ENCODE measurements around the gene GDF11.
A peak's percentile ranks its signal among the peaks of the same experiment; 100 is the strongest.

Gene GDF11

DNA sequence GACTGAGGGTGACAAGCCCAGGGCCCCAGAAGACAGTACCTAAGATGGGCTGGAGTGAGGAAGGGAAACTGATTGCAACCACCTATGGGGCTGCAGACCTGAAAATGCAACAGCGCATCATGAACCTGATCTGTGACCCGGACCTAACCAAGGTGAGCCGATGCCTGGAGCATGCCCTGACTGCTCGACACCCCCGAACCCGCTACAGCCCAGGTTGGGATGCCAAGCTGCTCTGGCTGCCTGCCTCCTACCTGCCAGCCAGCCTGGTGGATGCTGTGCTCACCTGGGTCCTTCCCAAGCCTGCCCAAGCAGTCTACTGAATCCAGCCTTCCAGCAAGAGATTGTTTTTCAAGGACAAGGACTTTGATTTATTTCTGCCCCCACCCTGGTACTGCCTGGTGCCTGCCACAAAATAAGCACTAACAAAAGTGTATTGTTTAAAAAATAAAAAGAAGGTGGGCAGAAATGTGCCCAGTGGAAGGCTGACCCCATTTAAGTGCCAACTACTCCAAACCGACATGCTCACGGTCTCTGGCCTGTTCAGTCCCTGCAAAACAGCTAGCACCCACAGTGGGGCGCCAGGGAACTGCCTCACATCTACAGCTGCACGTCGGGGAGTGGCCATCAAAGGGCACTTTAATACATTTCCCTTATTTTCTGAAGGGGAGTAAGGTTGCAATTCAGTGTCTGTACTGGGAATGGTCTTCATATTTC is 18.5 kb upstream of the GDF11 start:
- DNase-seq: peak; percentile 54

DNA sequence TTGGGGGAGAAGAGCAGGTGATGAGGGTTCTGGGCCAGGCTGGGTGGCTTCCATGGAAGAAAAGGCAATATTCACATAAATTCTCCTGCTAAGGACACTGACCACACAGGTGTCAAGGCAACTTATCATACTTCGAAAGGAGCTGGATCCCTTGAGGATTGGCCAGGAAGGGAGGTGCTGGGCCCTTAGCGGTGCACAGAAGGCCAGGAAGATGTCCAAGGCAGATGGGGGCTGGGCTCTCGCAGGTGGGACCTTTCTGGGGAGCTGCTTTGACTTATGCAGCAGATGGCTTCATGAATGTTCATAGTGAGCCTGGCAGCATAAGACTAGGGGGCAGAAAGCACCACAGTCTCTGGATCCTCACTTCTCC is 18.0 kb upstream of the GDF11 start:
- DNase-seq: no peak

DNA sequence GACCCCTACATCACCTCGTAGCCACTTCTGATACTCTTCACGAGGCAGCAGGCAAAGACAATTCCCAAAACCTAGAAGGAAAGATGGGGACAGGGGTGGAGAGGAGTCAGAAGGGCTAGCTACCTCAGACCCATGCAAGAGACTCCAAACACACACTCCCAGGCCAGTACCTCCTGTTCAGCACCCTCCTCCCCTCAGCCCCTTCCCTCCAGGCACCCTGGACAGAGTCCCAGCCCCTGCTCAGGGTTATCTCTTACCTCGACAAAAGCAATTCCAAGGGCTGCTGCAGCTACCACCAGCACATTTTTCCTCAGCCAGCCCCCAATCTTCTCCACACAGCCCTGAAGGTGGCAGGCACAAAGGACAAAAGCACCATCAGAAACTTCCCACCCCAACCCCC is 17.4 kb upstream of the GDF11 start:
- DNase-seq: no peak

DNA sequence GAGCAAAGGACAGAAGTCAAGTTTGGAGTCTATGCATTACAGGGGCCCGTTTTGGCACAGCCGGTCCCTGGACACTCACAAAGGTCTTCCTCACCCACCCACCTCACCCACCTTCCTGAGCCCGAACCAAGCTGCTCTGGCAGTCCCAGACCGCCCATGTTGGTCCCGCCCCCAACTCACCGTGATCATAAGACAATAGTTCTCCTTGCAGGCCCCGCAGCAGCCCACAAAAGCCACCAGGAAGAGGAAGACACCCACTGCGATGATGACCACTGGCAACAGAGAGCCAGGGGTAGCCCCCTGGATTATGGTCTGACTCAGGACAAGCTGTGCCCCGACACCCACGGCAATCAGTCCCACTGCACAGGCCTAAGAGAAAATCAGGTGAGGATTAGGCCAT is 16.0 kb upstream of the GDF11 start:
- no peak for DNase-seq

DNA sequence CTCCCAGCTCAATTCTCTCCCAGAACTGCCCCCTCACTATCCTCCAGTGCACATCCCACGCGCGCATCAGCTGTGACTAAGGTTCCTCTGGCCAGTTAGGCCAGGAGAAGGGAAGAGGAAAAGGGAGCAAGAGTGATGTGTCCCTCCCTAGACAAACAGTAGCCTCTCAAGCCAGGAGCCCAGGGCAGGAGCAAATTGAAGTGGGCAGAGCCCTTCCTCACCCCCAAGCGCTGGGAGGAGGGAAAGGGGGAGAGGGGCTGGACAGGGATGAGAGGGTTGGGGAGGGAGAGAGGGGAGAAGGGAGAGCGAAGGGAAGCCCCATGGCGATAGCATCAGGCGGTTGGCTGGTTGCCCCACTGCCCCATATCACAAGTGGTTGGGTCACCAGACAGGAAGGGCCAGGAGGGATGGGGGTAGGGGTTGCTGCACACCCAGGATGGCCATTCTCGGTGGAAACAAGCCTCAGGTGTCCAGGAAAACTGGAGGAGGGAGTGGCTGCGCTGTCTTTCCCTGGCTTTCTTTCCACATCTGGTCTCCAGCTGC is 15.2 kb upstream of the GDF11 start:
- DNase-seq: no peak

DNA sequence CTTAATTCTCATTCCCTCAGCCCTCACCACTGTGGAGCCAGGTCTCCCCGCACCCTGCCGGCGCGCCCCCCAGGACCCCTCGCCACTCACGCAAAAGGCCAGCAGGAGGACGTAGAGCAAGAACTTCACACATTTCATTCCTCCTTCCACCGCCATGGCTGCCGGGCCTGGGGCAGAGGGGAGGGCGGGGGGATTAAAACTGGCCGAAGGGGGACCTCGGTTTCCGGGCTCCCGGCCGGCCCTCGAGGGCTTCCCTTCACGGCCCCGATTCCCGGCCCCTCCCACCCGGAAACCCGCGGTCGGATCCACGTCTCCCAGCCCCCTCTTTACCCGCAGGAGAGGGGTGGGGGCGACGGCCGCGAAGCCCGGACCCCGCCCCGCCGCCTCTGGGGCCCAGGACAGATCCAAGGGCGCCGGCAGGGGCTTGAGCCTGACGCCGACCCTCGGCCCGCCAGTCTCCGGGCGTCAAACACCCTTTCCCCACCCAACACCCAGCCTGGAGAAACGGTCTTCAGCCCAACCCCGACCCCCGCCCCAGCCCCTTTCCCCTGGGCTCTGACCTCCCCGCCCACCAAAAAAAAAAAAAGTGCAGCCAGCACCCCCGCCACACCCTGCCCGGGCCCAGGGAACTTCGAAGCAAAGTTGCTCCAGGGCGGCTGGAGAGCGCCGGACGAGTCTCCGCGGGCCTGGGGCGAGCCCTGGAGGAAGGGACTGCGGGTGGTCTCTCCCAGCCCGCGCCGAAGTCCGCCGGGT is 14.6 kb upstream of the GDF11 start:
- peak; percentile 30 for DNase-seq

DNA sequence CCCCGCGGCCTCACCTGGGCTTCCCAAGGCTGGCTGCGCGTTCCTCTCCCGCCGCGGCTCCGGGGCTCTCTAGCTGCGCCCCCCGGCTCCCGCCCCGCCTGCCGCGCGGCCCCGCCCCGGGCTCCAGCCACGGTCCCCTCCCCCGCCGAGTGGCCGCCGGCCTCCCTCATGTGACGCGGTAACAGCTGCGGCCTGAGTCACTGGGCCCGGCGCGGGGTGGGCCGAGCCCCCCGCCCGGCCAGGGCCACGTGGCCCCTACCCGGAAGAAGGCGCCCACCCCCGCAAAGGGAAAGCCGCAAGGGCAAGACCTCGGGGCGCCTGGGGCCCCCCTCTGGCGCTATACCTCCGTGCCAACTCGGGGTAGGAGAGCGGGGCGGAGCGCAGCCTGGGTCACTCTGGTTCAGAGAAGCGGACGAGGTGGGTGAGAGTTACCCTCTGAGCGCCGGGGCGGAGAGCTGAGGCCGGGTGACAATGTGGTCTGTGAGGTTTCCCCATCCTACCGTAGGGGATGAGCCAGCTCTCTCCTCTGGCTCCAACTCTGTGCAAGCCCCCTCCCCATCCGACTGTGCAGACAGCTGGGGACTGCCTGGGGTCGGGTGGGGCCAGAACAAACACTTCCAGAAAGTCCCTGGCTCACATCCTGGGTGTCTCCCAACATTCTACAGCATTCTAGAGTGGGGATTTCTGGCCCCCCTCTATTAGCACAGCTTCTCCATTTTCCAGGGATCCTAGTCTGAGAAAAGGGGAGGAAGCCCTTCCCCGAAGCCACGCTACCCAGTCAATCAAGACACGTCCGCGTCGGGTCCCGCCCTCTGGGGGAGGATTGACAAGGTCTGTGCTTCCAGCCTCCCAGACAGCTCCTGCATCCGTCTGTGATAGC is 13.7 kb upstream of the GDF11 start, which contains the start of gene CD63:
Gene CD63, minus strand, starts transcription at position 71 of the 880 bp plus-strand sequence. CDS start 668 bp downstream, outside the sequence.
- DNase-seq: peak; percentile 73

DNA sequence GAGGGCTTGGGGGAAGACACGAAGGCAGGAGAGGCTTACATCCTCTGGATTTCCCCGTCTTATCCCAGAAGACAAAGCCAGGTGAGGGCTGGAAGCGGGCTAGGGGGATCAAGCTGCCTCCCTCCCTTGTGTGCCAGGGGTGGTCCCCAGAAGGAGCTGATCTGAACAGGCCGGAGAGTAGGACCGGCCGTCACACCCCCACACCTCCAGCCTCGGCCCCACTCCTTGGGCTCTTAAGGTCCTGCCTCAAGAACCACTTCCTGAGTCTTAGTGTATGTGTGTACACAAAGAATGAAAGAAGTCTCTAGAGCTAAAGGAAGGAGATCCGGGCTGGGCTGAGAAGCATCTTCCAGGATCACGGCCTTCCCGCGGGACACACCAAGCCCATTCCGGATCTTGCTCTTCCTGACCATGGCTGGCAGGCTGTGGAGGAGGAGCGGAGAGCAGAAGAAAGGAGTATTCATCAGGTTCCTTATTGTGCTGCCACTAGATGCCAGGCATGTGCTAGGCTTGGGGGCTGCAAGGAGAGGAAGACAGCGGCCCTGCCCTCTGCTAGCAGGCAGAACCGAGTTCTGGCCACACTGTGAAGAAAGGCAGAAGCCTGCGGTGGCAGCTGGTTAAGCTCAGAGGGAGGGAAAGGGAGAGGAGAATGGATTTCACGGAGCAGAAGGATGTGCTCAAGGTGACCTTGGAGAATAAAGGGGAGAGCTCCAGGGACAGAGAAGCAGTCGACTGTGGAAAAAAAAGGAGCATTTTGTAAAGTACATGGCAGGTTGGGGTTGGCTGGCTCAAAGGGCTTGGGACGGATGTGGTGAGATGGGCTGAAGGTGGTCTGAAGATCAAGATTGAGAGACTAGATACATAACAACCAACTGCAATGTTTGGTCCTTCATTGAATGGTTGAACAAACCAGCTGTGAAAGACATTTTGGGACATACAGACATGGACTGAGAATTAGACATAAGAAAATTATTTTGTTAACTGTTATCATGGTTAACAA is 12.8 kb upstream of the GDF11 start:
- no peak for DNase-seq

DNA sequence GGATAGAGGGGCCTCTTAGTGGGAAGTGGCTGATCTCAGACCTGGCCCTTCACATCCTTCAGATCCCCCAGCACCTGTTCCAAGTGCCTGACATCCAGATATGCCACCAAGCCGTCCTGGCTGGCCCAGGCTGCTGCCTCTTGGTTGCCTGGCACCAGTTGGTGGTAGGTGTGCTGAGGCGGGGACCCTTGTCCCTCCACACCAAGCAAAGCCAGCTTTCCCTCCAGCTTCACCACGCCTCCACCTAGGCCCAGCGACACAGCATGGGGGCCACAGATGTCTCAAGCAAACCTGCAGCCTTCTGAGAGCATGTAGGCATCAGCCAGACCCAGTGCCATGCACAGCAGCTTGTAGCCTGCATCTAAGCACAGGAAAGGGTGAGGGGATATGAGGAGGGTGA is 10.6 kb upstream of the GDF11 start:
- DNase-seq: no peak

DNA sequence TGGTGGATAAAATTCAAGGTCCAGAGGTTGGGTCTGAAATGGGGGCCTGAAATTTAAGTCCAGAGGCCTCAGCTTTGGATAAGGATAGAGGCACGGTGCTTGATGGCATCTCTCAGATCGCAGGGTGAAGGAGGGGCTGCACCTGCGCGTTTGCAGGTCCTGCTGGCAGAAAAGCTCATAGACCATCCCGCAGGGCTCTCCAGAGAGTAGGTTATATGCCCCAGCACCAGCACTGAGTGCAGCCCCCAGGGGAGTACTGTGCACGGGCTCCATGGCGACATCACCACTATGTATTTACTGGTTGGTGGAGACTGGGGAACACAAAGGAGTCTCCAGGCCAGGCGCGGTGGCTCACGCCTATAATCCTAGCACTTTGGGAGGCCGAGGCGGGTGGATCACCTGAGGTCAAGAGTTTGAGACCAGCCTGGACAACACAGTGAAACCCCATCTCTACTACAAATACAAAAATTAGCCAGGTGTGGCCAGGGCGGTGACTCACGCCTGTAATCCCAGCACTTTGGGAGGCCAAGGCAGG is 9.8 kb upstream of the GDF11 start:
- DNase-seq: no peak

DNA sequence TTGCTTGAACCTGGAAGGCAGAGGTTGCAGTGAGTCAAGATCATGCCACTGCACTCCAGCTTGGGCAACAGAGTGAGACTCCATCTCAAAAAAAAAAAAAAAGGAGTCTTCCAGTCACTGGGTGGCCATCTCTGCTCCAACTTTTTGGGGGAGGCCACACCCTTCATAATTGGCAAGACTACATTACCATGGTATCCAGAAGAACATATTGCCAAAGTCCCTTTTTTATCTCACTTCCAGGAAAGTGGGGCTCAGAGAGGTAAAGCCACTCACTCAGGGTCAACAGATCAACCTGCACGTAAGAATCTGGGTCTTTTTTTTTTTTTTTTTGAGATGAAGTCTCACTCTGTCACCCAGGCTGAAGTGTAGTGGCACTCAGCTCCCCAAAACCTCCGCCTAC is 9.1 kb upstream of the GDF11 start:
- no peak for DNase-seq

DNA sequence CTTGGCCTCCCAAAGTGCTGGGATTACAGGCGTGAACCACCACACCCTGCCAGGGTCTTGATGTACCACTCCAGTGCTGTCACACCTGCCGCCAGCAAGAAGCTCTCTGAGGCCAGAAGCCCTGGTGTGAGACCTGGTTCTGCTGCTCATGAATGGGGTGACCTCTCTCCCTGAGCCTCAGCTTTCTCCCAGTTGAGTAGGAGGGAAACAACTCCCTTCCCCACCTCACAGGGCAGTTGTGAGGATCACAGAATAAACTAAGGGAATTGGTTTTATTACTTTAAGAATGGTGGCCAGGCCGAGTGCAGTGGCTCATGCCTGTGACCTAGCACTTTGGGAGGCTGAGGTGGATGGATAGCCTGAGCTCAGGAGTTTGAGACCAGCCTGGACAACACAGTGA is 8.3 kb upstream of the GDF11 start:
- DNase-seq: no peak

DNA sequence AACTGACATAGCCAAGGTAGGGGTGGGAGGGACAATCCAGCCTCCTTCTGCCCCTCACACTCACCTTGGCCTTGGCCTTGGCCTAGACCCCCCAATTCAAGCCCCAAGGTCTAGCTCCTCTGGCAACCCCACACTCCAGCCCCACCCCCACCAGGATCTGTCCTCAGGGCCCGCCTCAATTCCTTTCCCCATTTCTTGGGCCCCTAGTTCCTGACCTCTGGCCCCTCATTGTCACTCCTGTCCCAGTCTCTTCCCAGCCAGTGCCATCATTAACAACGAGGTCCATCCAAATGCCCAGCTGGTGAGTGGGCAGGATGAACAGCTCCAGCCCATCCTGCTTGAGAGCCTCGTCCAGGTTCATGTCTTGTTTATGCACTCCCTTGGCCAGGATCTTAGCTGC is 6.8 kb upstream of the GDF11 start:
- no peak for DNase-seq

DNA sequence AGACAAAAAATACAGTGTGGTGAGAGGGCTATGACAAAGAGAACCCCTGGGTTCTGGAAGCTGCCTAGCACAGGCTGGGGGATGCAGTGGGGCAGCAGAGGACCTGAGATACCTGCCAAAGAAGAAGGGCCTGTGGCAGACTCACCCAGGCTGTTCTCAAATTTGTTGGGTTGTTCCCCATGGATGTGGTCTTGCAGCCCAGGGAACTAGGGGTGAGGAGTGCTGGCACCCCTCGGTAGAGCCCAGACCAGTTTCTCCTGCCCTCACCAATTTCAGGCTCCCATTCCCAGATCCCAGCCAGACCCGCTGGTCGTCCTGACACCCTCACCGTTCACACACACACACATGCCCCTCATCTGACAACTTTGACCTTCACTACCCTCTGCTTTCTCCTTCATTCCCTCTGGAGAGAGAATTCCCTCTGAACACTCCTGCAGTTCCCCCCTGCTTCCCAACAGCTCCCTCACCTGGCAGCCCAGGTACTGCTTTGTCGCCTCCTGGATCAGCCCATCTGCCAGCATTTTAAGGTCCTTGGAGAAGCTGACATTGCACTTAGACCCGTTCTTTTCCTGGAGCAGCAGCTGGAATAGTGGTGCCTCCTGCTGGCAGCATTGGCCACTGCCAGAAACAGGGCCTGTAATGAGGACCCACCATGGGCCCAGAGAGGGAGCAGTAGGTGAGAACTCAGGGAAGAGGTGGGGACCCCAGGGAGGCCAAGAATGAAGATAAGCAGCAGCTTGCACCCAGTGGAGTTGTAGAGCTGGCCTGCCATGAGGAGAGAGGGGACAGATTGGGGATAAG is 5.9 kb upstream of the GDF11 start:
- DNase-seq: peak; percentile 51

DNA sequence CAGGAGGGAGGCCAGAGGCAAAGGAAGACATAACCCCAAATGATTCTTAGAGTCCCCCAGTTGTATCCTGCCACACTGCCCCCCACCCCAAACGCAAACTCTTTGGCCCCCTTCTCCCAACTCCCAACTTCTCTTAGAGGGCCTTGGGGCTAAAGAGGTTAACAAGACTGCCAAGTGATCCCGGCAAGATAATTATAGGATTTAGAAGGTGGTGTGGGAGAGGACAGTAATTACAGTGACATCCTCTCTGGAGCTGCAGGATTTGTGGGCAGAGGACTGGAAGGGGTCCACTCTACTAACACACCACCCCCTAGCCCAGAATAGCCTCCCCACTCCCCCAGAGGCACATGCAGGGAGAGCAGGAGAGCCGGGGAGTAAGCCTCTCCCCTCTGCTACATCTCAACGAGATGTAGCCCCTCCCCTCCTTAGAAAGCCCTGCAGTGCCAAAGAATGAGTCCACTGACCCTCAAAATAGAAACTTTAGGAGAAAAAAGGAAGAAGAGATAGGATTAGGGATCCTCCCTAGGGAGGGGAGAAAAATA is 5.3 kb upstream of the GDF11 start:
- no peak for DNase-seq

DNA sequence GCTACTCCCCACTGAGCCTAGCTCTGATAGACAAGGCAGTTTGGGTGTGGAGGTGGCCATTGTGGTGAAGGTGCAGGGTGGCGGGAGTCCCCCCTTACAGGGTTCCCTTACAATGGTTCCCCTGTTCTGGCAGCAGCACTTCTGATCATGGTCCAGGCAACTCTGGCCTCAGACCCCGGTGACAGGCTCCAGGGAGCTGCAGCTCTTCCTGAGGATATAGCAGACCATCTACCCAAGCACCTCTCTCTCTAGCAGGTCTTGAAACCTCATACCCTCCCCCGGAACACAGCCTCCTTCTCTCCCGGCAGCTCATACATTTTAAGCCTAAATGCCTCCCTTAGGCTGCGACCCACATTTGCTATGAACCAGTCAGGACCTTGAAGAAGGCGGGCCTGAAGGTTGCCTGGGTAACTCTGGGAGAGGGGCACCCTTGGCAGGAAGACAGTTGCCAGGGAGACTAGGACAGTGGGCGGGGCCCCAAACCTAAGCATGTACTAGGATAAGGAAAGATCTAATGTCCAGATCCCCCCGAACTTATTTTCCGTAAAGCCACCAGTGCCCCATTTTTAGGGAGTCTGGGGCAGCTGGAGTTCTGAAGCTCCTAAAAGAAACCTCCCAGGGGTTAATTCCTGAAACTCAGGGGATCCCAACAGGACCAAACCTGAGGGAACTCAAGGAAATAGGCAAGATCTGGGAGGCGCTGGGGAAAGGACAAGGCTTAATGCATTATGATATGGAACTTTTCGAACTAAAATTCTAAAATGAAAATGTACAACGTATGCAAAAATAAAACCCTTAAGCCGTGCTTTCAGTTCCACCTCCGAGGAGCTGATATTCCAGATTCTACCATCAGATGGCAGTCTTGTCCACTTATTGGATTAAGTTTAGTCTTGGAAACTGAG is 4.5 kb upstream of the GDF11 start:
- DNase-seq: peak; percentile 66

DNA sequence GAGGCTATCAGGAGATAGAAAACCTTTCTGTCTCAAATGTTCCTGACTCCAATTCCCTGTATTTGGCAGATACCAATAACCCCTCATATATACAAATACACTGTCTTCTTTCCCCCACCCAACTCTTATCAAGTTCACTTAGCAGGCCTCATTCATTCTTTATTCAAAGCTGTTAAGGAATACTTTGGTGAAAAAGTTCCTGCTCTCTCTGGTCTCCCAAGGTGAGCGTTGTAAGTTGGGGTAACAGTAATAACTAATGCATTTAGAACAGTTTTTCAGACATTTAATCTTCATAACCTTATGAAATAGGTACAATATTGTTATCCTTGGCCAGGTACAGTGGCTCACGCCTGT is 3.9 kb upstream of the GDF11 start:
- no peak for DNase-seq

DNA sequence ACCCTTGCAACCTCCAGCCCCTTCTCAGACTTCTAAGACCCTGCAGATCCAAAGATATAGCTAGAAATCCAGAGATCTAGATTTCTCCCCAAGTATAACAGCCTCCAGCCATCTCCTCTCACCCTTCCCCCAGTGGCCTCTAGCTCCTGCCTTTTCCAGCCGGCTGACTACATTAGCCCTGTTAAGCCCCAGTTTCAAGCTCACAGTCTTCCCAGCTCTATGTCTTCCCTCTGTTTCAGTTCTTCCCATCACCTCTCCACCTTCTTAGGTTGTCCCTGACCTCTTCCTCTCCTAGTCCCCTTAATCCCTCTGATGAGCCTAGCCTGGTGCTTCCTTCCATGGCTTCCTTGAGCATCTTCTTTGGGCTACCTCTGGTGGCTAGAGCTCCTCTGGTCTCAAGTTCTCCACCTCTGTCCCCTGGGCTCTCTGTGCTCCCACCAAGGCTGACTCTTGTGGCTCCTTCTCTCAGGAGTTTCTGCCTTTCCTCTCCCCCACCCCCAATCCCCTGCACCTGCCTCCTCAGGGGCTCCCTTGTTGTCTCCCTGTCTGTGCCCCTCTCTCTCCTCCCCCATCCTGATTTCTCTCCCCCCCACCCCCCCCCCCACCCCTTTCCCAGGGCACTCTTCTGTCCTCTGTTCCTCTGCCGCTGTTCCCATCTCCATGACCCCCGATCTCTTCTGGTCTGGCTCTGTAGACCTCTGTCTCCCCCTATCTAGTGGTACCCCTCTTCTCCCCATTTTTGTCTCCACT is 816 bp upstream of the GDF11 start:
- DNase-seq: no peak

Measured in stimulated activated CD4-positive, alpha-beta T cell treated with anti-CD3 and anti-CD28 coated beads, Interleukin-12 subunit alpha, Interleukin-12 subunit beta, amount 100 ng/mL, for 4 hours (primary cell).